ENCODE data around the gene PRR16. TPM values are rescaled to one million over a fixed set of nuclear protein-coding genes. Genes with fewer than 3 reads are reported as not detected.

The PRR16 gene
- total RNA-seq, 1 experiment from 2014 or later: 0.42 TPM

DNA sequence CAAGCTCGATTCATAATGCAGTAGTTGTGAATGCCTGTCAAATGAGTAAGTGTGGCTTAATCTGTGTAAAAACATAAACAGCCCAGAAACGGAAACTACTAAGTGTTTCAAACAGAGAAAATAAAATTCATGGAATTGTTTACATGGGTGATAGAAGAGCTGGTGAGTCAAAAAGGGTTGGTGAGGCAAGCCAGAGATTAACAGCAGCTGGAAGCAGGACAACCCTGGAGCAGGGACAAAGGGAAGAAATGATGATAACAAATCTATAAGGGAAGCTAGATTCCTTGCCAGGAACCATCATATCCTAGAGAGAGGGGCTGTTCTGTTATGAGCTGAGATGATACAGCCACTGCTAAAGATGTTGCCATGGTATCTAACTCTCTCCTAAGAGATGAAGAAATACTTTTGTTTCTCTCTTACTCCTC is 18.0 kb upstream of the PRR16 start:
- no peaks in the 10 kb centered on the region; the same call in 1 of the 2 replicates for H3K9me3 Mint-ChIP-seq
- ATAC-seq (no peak), DNase-seq (ENCODE audit: low spot score) (no peak)
- no peaks in the 10 kb centered on the region for H3K36me3 Mint-ChIP-seq
- ChIA-PET CTCF (interaction anchor here (0.6 kb wide), 1 partner anchor 10 kb away, joined by 3 read pairs; no protein-coding TSS in a partner anchor), POLR2A (no interaction called here)
- no peaks in the 10 kb centered on the region for H3K27me3 Mint-ChIP-seq (ENCODE audit: low read depth)
- TF ChIP-seq SMAD4 (CRISPR knock-in tag; IDR thresholded peaks at IDR 0.05) (no peak), ZNF263 (CRISPR knock-in tag; IDR thresholded peaks at IDR 0.05; ENCODE audit: low read depth) (no peak), ZNF396 (CRISPR knock-in tag; IDR thresholded peaks at IDR 0.05; ENCODE audit: borderline replicate concordance) (no peak), MXD4 (CRISPR knock-in tag; IDR thresholded peaks at IDR 0.05; ENCODE audit: borderline replicate concordance) (no peak), EMX1 (CRISPR knock-in tag; IDR thresholded peaks at IDR 0.05) (no peak), ZNF423 (CRISPR knock-in tag; IDR thresholded peaks at IDR 0.05) (no peak), PRRX2 (CRISPR knock-in tag; IDR thresholded peaks at IDR 0.05) (no peak)
- TF ChIP-seq, protein P1, sequence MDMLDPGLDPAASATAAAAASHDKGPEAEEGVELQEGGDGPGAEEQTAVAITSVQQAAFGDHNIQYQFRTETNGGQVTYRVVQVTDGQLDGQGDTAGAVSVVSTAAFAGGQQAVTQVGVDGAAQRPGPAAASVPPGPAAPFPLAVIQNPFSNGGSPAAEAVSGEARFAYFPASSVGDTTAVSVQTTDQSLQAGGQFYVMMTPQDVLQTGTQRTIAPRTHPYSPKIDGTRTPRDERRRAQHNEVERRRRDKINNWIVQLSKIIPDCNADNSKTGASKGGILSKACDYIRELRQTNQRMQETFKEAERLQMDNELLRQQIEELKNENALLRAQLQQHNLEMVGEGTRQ (CRISPR knock-in tag; IDR thresholded peaks at IDR 0.05): no peak
- TF ChIP-seq, protein P2, sequence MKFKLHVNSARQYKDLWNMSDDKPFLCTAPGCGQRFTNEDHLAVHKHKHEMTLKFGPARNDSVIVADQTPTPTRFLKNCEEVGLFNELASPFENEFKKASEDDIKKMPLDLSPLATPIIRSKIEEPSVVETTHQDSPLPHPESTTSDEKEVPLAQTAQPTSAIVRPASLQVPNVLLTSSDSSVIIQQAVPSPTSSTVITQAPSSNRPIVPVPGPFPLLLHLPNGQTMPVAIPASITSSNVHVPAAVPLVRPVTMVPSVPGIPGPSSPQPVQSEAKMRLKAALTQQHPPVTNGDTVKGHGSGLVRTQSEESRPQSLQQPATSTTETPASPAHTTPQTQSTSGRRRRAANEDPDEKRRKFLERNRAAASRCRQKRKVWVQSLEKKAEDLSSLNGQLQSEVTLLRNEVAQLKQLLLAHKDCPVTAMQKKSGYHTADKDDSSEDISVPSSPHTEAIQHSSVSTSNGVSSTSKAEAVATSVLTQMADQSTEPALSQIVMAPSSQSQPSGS (CRISPR knock-in tag; IDR thresholded peaks at IDR 0.05; ENCODE audit: borderline replicate concordance, low read depth): no peak
- TF ChIP-seq, protein P3, sequence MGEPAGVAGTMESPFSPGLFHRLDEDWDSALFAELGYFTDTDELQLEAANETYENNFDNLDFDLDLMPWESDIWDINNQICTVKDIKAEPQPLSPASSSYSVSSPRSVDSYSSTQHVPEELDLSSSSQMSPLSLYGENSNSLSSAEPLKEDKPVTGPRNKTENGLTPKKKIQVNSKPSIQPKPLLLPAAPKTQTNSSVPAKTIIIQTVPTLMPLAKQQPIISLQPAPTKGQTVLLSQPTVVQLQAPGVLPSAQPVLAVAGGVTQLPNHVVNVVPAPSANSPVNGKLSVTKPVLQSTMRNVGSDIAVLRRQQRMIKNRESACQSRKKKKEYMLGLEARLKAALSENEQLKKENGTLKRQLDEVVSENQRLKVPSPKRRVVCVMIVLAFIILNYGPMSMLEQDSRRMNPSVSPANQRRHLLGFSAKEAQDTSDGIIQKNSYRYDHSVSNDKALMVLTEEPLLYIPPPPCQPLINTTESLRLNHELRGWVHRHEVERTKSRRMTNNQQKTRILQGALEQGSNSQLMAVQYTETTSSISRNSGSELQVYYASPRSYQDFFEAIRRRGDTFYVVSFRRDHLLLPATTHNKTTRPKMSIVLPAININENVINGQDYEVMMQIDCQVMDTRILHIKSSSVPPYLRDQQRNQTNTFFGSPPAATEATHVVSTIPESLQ (CRISPR knock-in tag; IDR thresholded peaks at IDR 0.05): no peak
- TF ChIP-seq, protein P4, sequence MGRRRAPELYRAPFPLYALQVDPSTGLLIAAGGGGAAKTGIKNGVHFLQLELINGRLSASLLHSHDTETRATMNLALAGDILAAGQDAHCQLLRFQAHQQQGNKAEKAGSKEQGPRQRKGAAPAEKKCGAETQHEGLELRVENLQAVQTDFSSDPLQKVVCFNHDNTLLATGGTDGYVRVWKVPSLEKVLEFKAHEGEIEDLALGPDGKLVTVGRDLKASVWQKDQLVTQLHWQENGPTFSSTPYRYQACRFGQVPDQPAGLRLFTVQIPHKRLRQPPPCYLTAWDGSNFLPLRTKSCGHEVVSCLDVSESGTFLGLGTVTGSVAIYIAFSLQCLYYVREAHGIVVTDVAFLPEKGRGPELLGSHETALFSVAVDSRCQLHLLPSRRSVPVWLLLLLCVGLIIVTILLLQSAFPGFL (CRISPR knock-in tag; IDR thresholded peaks at IDR 0.05; ENCODE audit: borderline replicate concordance): no peak
- TF ChIP-seq, protein P5, sequence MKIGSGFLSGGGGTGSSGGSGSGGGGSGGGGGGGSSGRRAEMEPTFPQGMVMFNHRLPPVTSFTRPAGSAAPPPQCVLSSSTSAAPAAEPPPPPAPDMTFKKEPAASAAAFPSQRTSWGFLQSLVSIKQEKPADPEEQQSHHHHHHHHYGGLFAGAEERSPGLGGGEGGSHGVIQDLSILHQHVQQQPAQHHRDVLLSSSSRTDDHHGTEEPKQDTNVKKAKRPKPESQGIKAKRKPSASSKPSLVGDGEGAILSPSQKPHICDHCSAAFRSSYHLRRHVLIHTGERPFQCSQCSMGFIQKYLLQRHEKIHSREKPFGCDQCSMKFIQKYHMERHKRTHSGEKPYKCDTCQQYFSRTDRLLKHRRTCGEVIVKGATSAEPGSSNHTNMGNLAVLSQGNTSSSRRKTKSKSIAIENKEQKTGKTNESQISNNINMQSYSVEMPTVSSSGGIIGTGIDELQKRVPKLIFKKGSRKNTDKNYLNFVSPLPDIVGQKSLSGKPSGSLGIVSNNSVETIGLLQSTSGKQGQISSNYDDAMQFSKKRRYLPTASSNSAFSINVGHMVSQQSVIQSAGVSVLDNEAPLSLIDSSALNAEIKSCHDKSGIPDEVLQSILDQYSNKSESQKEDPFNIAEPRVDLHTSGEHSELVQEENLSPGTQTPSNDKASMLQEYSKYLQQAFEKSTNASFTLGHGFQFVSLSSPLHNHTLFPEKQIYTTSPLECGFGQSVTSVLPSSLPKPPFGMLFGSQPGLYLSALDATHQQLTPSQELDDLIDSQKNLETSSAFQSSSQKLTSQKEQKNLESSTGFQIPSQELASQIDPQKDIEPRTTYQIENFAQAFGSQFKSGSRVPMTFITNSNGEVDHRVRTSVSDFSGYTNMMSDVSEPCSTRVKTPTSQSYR (CRISPR knock-in tag; IDR thresholded peaks at IDR 0.05): no peak
- TF ChIP-seq, protein P6, sequence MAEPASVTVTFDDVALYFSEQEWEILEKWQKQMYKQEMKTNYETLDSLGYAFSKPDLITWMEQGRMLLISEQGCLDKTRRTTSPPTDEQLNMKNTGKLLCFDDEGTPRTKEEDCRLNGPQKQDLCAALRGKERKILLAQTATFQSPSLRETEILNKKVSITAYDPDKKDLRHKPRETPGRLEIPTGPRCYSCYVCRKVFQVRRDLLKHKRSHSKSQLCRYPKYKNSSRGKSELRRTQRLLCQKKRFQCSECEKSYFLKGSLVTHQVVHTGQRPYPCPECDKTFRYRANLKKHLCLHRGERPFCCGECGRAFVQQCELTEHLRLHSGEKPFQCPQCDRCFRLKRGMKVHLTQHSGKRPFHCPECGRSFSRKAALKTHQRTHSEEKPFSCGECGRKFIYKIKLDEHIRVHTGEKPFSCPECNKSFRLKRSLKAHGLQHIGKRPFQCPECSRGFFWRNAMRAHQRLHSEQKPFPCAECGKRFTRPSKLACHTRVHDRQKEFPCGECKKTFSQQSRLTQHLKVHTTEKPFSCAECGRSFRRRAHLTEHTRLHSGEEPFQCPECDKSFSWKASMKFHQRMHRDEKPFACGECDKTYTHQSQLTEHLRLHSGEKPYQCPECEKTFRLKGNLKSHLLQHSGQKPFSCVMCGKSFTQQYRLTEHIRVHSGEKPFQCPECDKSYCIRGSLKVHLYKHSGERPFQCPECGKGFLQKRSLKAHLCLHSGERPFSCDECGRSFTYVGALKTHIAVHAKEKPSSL (CRISPR knock-in tag; conservative IDR thresholded peaks at IDR 0.05): no peak
- H3K4me3 Mint-ChIP-seq: no peak overlapping the region
- H3K27ac Mint-ChIP-seq: no peak overlapping the region
- peaks cover 11% of the 10 kb centered on the region for H3K4me1 Mint-ChIP-seq

DNA sequence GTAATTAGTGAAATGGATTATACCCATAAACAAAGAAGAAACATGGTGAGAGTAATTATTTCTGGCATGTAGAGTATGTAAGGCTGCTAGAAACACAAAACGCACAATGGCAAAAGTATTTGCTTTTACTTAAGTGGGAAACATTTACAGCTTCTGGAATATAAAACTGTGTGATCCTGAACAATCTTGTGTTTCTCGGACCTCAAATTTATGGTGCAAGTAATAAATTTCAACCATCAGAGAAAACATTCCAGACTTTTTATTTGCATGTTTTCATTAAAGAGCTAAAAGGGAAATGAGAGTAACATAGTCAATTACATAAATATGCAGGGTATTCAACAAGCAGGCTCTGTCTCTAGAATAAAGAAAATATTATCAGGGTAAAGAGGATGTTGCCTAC is 17.2 kb upstream of the PRR16 start:
- H3K27ac Mint-ChIP-seq: no peak overlapping the region
- peaks cover 11% of the 10 kb centered on the region for H3K4me1 Mint-ChIP-seq
- no peak overlapping the region for H3K4me3 Mint-ChIP-seq
- H3K27me3 Mint-ChIP-seq (ENCODE audit: low read depth): no peaks in the 10 kb centered on the region
- CTCF ChIA-PET: interaction anchor here (0.6 to 1.4 kb wide), 2 partner anchors 11 kb away, joined by 3 to 4 read pairs; no protein-coding TSS in a partner anchor
- no peak for ATAC-seq
- POLR2A ChIA-PET: no interaction called here
- H3K36me3 Mint-ChIP-seq: no peaks in the 10 kb centered on the region
- H3K9me3 Mint-ChIP-seq: no peaks in the 10 kb centered on the region; the same call in 1 of the 2 replicates
- DNase-seq (ENCODE audit: low spot score): no peak
- TF ChIP-seq, protein P7, sequence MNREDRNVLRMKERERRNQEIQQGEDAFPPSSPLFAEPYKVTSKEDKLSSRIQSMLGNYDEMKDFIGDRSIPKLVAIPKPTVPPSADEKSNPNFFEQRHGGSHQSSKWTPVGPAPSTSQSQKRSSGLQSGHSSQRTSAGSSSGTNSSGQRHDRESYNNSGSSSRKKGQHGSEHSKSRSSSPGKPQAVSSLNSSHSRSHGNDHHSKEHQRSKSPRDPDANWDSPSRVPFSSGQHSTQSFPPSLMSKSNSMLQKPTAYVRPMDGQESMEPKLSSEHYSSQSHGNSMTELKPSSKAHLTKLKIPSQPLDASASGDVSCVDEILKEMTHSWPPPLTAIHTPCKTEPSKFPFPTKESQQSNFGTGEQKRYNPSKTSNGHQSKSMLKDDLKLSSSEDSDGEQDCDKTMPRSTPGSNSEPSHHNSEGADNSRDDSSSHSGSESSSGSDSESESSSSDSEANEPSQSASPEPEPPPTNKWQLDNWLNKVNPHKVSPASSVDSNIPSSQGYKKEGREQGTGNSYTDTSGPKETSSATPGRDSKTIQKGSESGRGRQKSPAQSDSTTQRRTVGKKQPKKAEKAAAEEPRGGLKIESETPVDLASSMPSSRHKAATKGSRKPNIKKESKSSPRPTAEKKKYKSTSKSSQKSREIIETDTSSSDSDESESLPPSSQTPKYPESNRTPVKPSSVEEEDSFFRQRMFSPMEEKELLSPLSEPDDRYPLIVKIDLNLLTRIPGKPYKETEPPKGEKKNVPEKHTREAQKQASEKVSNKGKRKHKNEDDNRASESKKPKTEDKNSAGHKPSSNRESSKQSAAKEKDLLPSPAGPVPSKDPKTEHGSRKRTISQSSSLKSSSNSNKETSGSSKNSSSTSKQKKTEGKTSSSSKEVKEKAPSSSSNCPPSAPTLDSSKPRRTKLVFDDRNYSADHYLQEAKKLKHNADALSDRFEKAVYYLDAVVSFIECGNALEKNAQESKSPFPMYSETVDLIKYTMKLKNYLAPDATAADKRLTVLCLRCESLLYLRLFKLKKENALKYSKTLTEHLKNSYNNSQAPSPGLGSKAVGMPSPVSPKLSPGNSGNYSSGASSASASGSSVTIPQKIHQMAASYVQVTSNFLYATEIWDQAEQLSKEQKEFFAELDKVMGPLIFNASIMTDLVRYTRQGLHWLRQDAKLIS (CRISPR knock-in tag; IDR thresholded peaks at IDR 0.05; ENCODE audit: borderline replicate concordance): no peak
- TF ChIP-seq JUN (CRISPR knock-in tag; IDR thresholded peaks at IDR 0.05) (no peak), MYBL2 (CRISPR knock-in tag; IDR thresholded peaks at IDR 0.05) (no peak), NFE2L1 (CRISPR knock-in tag; IDR thresholded peaks at IDR 0.05) (no peak)
- TF ChIP-seq, protein P8, sequence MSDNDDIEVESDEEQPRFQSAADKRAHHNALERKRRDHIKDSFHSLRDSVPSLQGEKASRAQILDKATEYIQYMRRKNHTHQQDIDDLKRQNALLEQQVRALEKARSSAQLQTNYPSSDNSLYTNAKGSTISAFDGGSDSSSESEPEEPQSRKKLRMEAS (CRISPR knock-in tag; IDR thresholded peaks at IDR 0.05): no peak
- TF ChIP-seq, protein P2 (CRISPR knock-in tag; IDR thresholded peaks at IDR 0.05; ENCODE audit: borderline replicate concordance, low read depth): no peak

Data from WTC11 (cell line).